HG03558 (cell line): ENCODE data around the gene PAK5.
"Not testable (repeated sequence)": the region's sequence is repeated elsewhere in the genome, so short reads cannot be mapped to it uniquely, and the experiment has no call there.

ENCODE experiments used
- ATAC-seq: cut with Tn5 transposase; IDR thresholded peaks from one replicate; pipeline ENCODE4 v1.9.1; 2021; ENCODE audit warnings: moderate number of reproducible peaks; ENCODE audit not compliant: unreplicated experiment; ENCODE audit errors: extremely low read depth

Gene PAK5

GRCh38 chr20:9689041-9689440 lies 149.8 kb downstream of the PAK5 start:
- ATAC-seq = no peak

GRCh38 chr20:9686866-9687265 lies 152.0 kb downstream of the PAK5 start:
- no peak for ATAC-seq

GRCh38 chr20:9686455-9686854 lies 152.4 kb downstream of the PAK5 start:
- no peak for ATAC-seq

- ATAC-seq = no peak
Measured at GRCh38 chr20:9686001-9686400, 152.9 kb downstream of the PAK5 start.

- no peak for ATAC-seq
Measured at GRCh38 chr20:9685011-9685410, 153.9 kb downstream of the PAK5 start.

GRCh38 chr20:9677100-9677623 lies 161.7 kb downstream of the PAK5 start:
- ATAC-seq = no peak

GRCh38 chr20:9672981-9673380 lies 165.9 kb downstream of the PAK5 start:
- no peak for ATAC-seq

- ATAC-seq = no peak
Measured at GRCh38 chr20:9672027-9672426, 166.8 kb downstream of the PAK5 start.

- no peak for ATAC-seq
Measured at GRCh38 chr20:9668381-9668780, 170.5 kb downstream of the PAK5 start.

- no peak for ATAC-seq
Measured at GRCh38 chr20:9663423-9663822, 175.5 kb downstream of the PAK5 start.

GRCh38 chr20:9660236-9660868 lies 178.5 kb downstream of the PAK5 start:
- ATAC-seq = no peak

GRCh38 chr20:9647741-9648140 lies 191.1 kb downstream of the PAK5 start:
- no peak for ATAC-seq

- no peak for ATAC-seq
Measured at GRCh38 chr20:9646375-9646774, 192.5 kb downstream of the PAK5 start.

- ATAC-seq = no peak
Measured at GRCh38 chr20:9642882-9643281, 196.0 kb downstream of the PAK5 start.

- ATAC-seq = not testable (repeated sequence)
Measured at GRCh38 chr20:9641499-9642000, 197.3 kb downstream of the PAK5 start.

- ATAC-seq = no peak
Measured at GRCh38 chr20:9637889-9638288, 201.0 kb downstream of the PAK5 start.

- ATAC-seq = no peak
Measured at GRCh38 chr20:9635750-9636149, 203.1 kb downstream of the PAK5 start.

GRCh38 chr20:9634327-9634726 lies 204.5 kb downstream of the PAK5 start:
- no peak for ATAC-seq

- ATAC-seq = no peak
Measured at GRCh38 chr20:9632991-9633390, 205.9 kb downstream of the PAK5 start.

GRCh38 chr20:9632265-9632664 lies 206.6 kb downstream of the PAK5 start:
- ATAC-seq = no peak

- ATAC-seq = no peak
Measured at GRCh38 chr20:9630554-9630953, 208.3 kb downstream of the PAK5 start.

- ATAC-seq = no peak
Measured at GRCh38 chr20:9629831-9630230, 209.0 kb downstream of the PAK5 start.
